ENCODE data around the gene SEMA4D.

GRCh38 chr9:89383030-89383720, 114.7 kb downstream of the SEMA4D start:
- TF ChIP-seq, protein P1, sequence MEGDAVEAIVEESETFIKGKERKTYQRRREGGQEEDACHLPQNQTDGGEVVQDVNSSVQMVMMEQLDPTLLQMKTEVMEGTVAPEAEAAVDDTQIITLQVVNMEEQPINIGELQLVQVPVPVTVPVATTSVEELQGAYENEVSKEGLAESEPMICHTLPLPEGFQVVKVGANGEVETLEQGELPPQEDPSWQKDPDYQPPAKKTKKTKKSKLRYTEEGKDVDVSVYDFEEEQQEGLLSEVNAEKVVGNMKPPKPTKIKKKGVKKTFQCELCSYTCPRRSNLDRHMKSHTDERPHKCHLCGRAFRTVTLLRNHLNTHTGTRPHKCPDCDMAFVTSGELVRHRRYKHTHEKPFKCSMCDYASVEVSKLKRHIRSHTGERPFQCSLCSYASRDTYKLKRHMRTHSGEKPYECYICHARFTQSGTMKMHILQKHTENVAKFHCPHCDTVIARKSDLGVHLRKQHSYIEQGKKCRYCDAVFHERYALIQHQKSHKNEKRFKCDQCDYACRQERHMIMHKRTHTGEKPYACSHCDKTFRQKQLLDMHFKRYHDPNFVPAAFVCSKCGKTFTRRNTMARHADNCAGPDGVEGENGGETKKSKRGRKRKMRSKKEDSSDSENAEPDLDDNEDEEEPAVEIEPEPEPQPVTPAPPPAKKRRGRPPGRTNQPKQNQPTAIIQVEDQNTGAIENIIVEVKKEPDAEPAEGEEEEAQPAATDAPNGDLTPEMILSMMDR (IDR thresholded peaks at IDR 0.05; ENCODE audit: insufficient read depth, low read length) = no peak
- no peak for TF ChIP-seq GABPA (IDR thresholded peaks at IDR 0.05; ENCODE audit: low read depth)
- TF ChIP-seq, protein P2, sequence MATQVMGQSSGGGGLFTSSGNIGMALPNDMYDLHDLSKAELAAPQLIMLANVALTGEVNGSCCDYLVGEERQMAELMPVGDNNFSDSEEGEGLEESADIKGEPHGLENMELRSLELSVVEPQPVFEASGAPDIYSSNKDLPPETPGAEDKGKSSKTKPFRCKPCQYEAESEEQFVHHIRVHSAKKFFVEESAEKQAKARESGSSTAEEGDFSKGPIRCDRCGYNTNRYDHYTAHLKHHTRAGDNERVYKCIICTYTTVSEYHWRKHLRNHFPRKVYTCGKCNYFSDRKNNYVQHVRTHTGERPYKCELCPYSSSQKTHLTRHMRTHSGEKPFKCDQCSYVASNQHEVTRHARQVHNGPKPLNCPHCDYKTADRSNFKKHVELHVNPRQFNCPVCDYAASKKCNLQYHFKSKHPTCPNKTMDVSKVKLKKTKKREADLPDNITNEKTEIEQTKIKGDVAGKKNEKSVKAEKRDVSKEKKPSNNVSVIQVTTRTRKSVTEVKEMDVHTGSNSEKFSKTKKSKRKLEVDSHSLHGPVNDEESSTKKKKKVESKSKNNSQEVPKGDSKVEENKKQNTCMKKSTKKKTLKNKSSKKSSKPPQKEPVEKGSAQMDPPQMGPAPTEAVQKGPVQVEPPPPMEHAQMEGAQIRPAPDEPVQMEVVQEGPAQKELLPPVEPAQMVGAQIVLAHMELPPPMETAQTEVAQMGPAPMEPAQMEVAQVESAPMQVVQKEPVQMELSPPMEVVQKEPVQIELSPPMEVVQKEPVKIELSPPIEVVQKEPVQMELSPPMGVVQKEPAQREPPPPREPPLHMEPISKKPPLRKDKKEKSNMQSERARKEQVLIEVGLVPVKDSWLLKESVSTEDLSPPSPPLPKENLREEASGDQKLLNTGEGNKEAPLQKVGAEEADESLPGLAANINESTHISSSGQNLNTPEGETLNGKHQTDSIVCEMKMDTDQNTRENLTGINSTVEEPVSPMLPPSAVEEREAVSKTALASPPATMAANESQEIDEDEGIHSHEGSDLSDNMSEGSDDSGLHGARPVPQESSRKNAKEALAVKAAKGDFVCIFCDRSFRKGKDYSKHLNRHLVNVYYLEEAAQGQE (IDR thresholded peaks at IDR 0.05; ENCODE audit: insufficient replicate concordance, low read depth) = no peak
- no peak for TF ChIP-seq POLR2AphosphoS5 (IDR thresholded peaks at IDR 0.05; ENCODE audit: low read depth)

Measured in HL-60 (cell line).